Right atrium auricular region (tissue), 2 donors: ENCODE results near the gene TEC. TPM values are rescaled to one million over a fixed set of nuclear protein-coding genes. Genes with fewer than 3 reads are reported as not detected.

ENCODE experiments used
- DNase-seq: peaks from one replicate; pipeline ENCODE4 v3.0.0-alpha.2; 2019; ENCODE audit warnings: low spot score
- H3K27ac ChIP-seq, 2 donors: fragments of 200-600 bp; sonication (generic); 1 replicate in 1 of 2; 2 replicates in 1 of 2; pipeline ENCODE4 v1.5.1; 2016 to 2019
- H3K27me3 ChIP-seq, 2 donors: fragments of 200-600 bp; sonication (generic); one replicate each; pipeline versions ENCODE4 v1.5.1 to v1.6.0; 2017 to 2019
- H3K36me3 ChIP-seq: fragments of 200-600 bp; sonication (generic); one replicate; pipeline ENCODE4 v1.5.1; 2016
- H3K4me1 ChIP-seq, 2 donors: fragments of 200-600 bp; sonication (generic); one replicate each; pipeline versions ENCODE4 v1.5.1 to v1.6.0; 2017 to 2019
- H3K4me3 ChIP-seq, 2 donors: fragments of 200-600 bp; sonication (generic); 1 replicate in 1 of 2; 2 replicates in 1 of 2; pipeline ENCODE4 v1.5.1; 2017 to 2019; ENCODE audit warnings: mild to moderate bottlenecking in 1 of 2, moderate library complexity in 1 of 2
- H3K9me3 ChIP-seq, 2 donors: fragments of 200-600 bp; sonication (generic); one replicate each; pipeline ENCODE4 v1.5.1; 2019
- CTCF ChIP-seq, 2 donors: fragments of 200-600 bp; sonication (generic); IDR thresholded peaks; one replicate each; pipeline ENCODE4 v1.5.1; 2019; ENCODE audit warnings: antibody characterized with exemption in 2 of 2
- total RNA-seq, 2 donors: library from RNA; depleted of rRNA; stranded (reverse); fragments of >200 nt; gene quantifications; one replicate each; pipeline ENCODE4 v1.1.0, GENCODE V29; 2016

TEC gene
- total RNA-seq, 2 donors from 2014 or later, result 1.1 to 1.3 TPM

- Histone ChIP-seq H3K4me1 (no peaks in the 10 kb centered on the region), H3K9me3 (no peaks in the 10 kb centered on the region), H3K27ac (no peak overlapping the region), H3K27me3 (no peaks in the 10 kb centered on the region), H3K4me3 (no peak overlapping the region), H3K36me3 (no peaks in the 10 kb centered on the region)
- no peak for DNase-seq
- no peak for TF ChIP-seq CTCF (IDR thresholded peaks at IDR 0.05)
These were observed 25.0 kb downstream of the TEC start for GRCh38 chr4:48244665-48245064.

- Histone ChIP-seq H3K9me3 (no peaks in the 10 kb centered on the region), H3K36me3 (no peaks in the 10 kb centered on the region), H3K4me3 (no peak overlapping the region), H3K27me3 (no peaks in the 10 kb centered on the region), H3K27ac (no peak overlapping the region), H3K4me1 (no peaks in the 10 kb centered on the region)
- TF ChIP-seq CTCF (IDR thresholded peaks at IDR 0.05), result no peak
- DNase-seq, result no peak
These were observed 25.8 kb downstream of the TEC start for GRCh38 chr4:48243887-48244286.

- TF ChIP-seq CTCF (IDR thresholded peaks at IDR 0.05), result no peak
These were observed 26.2 kb downstream of the TEC start for GRCh38 chr4:48243429-48243828.

GRCh38 chr4:48242511-48243195 lies 27.0 kb downstream of the TEC start:
- no peak for TF ChIP-seq CTCF (IDR thresholded peaks at IDR 0.05)
- Histone ChIP-seq H3K27me3 (no peaks in the 10 kb centered on the region), H3K4me1 (no peaks in the 10 kb centered on the region), H3K4me3 (no peak overlapping the region), H3K9me3 (no peaks in the 10 kb centered on the region), H3K36me3 (no peaks in the 10 kb centered on the region), H3K27ac (no peak overlapping the region)
- no peak for DNase-seq

More at GRCh38 chr4:48243429-48243828, 26.2 kb downstream of the TEC start:
- H3K36me3 ChIP-seq, result no peaks in the 10 kb centered on the region
- no peak for DNase-seq
- H3K27ac ChIP-seq, result no peak overlapping the region
- H3K27me3 ChIP-seq, result no peaks in the 10 kb centered on the region
- H3K4me3 ChIP-seq, result no peak overlapping the region
- no peaks in the 10 kb centered on the region for H3K4me1 ChIP-seq
- no peaks in the 10 kb centered on the region for H3K9me3 ChIP-seq

- H3K4me3 ChIP-seq, result no peak overlapping the region
- no peak overlapping the region for H3K27ac ChIP-seq
- TF ChIP-seq CTCF (IDR thresholded peaks at IDR 0.05), result no peak
- H3K27me3 ChIP-seq, result no peaks in the 10 kb centered on the region
- no peaks in the 10 kb centered on the region for H3K36me3 ChIP-seq
- no peaks in the 10 kb centered on the region for H3K4me1 ChIP-seq
- H3K9me3 ChIP-seq, result no peaks in the 10 kb centered on the region
- no peak for DNase-seq
These were observed 27.9 kb downstream of the TEC start for GRCh38 chr4:48241731-48242130.
